ENCODE data around the gene PAPLN. TPM values are rescaled to one million over a fixed set of nuclear protein-coding genes. Genes with fewer than 3 reads are reported as not detected.
A peak's percentile ranks its signal among the peaks of the same experiment; 100 is the strongest.

The PAPLN gene
- total and polyA plus RNA-seq, 8 donors = 1.1 to 18.3 (median 2.9) TPM

DNA sequence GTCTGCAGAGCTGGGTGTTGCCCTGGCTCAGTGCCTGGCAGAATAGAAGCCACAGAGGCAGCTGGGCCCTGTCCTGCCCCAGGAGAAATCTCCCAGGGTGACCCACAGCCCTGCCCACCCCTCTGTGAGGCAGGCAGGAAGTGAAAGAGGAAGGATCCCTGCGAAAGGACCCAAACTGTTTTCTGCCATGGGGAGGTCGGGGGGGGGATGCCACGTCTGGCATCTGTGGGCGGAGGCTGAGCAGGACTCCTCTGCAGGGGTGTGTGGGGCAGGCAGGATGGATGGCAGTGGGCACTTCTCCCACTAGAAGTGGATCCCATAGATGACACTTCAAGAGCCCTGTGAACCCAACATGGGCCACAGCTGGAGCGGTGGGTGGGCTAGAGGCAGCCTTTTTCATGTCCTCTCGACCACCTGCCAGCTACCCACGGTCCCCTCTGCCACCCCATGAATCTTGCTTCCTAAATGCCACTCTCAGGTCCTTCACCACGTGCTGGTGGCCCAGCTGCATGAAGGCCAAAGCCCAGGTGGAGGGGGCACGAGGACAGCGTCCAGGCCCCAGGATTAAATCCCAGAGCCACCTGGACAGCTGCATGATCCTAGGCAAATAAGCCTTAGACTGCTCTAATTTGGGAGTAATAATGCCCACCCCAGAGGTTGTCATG, 3.6 kb downstream of the PAPLN start:
- TF ChIP-seq, protein P1, sequence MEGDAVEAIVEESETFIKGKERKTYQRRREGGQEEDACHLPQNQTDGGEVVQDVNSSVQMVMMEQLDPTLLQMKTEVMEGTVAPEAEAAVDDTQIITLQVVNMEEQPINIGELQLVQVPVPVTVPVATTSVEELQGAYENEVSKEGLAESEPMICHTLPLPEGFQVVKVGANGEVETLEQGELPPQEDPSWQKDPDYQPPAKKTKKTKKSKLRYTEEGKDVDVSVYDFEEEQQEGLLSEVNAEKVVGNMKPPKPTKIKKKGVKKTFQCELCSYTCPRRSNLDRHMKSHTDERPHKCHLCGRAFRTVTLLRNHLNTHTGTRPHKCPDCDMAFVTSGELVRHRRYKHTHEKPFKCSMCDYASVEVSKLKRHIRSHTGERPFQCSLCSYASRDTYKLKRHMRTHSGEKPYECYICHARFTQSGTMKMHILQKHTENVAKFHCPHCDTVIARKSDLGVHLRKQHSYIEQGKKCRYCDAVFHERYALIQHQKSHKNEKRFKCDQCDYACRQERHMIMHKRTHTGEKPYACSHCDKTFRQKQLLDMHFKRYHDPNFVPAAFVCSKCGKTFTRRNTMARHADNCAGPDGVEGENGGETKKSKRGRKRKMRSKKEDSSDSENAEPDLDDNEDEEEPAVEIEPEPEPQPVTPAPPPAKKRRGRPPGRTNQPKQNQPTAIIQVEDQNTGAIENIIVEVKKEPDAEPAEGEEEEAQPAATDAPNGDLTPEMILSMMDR (IDR thresholded peaks at IDR 0.05) = no peak
- Histone ChIP-seq H3K9me3 (no peaks in the 10 kb centered on the region), H3K27ac (no peak overlapping the region), H3K4me3 (no peak overlapping the region), H3K4me1 (peaks cover 0 to 10% (median 7%) of the 10 kb centered on the region in 3 donors), H3K27me3 (peaks cover 0 to 11% (median 0%) of the 10 kb centered on the region in 4 donors), H3K36me3 (no peaks in the 10 kb centered on the region)
- intact Hi-C loops (cut with DNase I) = no loop called here
- DNase-seq (no peak), ATAC-seq (peak in 1 of 4 donors; percentile 15), FAIRE-seq (no peak)
- 73 to 86% methylated on average over 10 of the region's 10 CpGs for WGBS, 2 donors

DNA sequence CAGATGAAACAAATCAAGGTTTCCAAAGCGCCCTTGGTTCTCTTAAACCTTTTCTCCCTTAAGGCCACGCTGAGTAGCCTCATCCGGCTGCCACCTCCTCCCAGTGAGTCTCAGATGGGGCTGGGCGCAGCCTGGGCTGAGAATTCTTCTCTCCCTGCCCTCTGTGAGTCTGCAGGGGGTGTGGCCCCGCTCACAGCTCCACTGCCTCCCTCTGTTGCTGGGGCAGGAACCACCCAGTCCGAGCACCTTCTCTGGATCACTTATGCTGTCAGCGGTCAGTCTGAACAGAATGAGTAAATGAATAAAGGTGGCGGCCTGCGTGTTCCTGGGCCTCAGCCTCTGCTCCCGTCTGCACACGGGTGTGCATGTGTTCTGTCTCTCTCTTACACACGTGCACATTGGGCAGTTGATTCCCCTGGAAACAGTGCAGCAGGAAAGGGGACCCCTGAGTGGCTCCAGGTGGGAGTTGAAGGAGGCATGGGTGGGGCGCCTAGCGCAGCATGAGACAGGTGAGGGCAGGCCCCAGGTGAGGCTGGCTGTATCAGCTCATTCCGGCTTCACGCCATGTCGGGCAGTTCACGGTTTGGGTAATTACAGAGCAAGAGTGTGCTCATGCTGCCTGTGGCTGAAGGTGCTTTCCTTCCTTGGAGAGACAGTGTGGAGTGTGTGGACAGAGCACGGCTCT, 4.3 kb downstream of the PAPLN start:
- ATAC-seq = no peak
- 88 to 90% methylated on average over 19 of the region's 19 CpGs for WGBS, 2 donors
- Histone ChIP-seq H3K27ac (no peak overlapping the region), H3K9me3 (no peaks in the 10 kb centered on the region), H3K27me3 (peaks cover 0 to 11% (median 0%) of the 10 kb centered on the region in 4 donors), H3K36me3 (no peaks in the 10 kb centered on the region), H3K4me1 (peaks cover 0 to 10% (median 7%) of the 10 kb centered on the region in 3 donors), H3K4me3 (no peak overlapping the region)
- no peak for DNase-seq
- no peak for FAIRE-seq
- intact Hi-C loops (cut with DNase I) = no loop called here
- TF ChIP-seq, protein P1 (IDR thresholded peaks at IDR 0.05) = no peak

DNA sequence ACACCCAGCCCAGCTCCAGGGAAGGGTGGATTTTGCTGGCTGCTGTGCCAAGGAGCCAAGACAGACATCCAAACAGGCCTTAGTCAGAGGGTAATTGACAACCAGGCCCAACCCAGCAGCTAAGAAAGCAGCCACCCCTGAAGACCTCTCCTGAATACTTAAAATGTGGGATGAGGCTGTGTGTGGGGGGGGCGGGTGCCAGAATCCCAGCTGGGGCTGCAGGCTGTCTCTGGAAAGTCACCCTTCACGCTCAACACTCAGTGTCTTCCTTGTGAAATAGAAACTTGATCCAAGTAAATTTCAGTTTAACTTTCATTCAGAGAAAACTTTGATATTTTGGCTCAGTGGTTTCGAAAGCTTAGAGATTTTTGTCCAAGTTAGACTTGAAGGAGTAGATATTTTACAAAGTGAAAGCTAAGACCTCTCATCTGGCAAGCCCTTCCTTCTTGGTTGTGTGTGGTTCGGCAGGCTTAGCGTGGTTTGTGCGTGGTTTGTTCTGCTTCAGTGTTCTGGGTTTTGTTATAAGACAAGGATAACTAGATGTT, 5.1 kb downstream of the PAPLN start:
- FAIRE-seq (no peak), DNase-seq (no peak), ATAC-seq (no peak)
- 80 to 86% methylated on average over 6 of the region's 6 CpGs for WGBS, 2 donors
- TF ChIP-seq, protein P1 (IDR thresholded peaks at IDR 0.05) = no peak
- intact Hi-C loops (cut with DNase I) = no loop called here
- H3K4me1 ChIP-seq = peaks cover 0 to 10% (median 7%) of the 10 kb centered on the region in 3 donors
- H3K36me3 ChIP-seq = no peaks in the 10 kb centered on the region
- H3K27ac ChIP-seq = no peak overlapping the region
- H3K27me3 ChIP-seq = peaks cover 0 to 10% (median 0%) of the 10 kb centered on the region in 4 donors
- no peak overlapping the region for H3K4me3 ChIP-seq
- H3K9me3 ChIP-seq = no peaks in the 10 kb centered on the region

DNA sequence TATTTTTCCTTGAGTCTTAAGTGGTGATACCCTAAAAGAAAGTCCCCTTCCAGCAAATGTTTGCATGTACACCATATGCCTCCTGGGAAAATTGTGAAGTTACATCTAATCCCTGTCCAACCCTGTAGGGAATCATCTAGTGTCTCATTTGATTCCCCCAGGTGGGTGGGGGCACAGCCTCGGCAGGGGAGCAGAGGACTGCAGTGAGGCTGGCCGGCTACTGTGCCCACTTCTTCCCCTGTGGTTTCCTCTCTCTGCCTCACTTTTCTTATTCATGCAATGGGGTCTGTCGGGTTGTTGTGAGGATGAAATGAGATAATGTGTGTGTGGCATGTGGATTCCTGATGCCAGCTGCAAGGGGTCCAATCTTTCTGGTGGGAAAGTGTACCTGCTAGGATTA, 6.0 kb downstream of the PAPLN start:
- H3K4me1 ChIP-seq = peaks cover 0 to 4% (median under 1%) of the 10 kb centered on the region in 3 donors

More for the DNA sequence above, 6.0 kb downstream of the PAPLN start:
- ATAC-seq (no peak), FAIRE-seq (no peak), DNase-seq (no peak)
- Histone ChIP-seq H3K9me3 (no peaks in the 10 kb centered on the region), H3K4me3 (no peak overlapping the region), H3K27ac (no peak overlapping the region), H3K27me3 (peaks cover 0 to 2% (median 0%) of the 10 kb centered on the region in 4 donors), H3K36me3 (no peaks in the 10 kb centered on the region)
- TF ChIP-seq, protein P1 (IDR thresholded peaks at IDR 0.05) = no peak
- WGBS, 2 donors = 73 to 74% methylated on average over 3 of the region's 3 CpGs
- intact Hi-C loops (cut with DNase I) = no loop called here

All from pancreas (tissue), 10 donors.